ENCODE measurements around the gene LRRC73.

LRRC73 gene

DNA sequence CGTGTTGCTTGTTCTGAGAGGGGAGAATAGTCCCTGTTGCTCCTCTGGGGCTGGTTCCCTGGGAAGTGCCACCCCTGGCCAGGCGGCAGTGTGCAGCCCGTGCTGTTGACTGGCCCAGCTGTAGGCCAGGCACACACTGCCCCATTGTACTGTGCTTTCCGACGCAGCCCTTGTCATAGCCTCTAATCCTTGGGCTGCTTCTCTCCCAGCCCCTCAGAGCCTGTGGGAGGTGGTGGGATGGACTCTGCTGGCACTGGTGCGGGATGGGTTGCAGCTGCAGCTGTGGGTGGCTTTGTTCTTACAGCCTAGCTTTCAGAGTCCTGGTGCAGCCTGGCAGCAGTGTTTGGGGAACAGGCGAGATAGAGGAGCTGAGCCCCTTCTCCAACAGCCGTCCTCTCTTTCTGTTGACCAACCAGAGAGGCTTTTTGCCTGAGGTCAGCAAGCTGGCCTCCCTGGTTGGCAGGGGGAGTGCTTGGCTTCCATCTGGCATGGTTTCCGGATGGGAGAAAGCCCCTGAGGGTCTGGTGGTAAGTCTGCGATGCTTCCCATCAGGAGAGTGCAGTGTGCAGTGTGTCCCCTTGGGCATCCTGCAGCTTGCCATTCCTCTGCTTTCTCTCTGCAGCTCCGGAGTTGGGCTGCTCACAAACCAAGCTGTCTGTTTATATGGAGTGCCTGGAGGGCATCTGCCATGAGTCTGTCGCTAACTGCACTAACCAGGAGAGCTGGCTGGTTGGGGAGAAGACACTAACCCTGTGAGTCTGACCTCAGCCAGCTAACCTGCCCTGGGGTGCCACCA, 20.7 kb downstream of the LRRC73 start:
- no peak for TF ChIP-seq FOXM1 (IDR thresholded peaks at IDR 0.05; ENCODE audit: borderline replicate concordance, low read depth)
- TF ChIP-seq RAD21 (IDR thresholded peaks at IDR 0.05; ENCODE audit: low read depth), result no peak
- no peak for TF ChIP-seq TAF1 (IDR thresholded peaks at IDR 0.05; ENCODE audit: low read depth)
- TF ChIP-seq CREB1 (IDR thresholded peaks at IDR 0.05; ENCODE audit: low read depth), result no peak
- TF ChIP-seq, protein P1, sequence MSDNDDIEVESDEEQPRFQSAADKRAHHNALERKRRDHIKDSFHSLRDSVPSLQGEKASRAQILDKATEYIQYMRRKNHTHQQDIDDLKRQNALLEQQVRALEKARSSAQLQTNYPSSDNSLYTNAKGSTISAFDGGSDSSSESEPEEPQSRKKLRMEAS (IDR thresholded peaks at IDR 0.05), result no peak
- TF ChIP-seq CEBPB (IDR thresholded peaks at IDR 0.05), result no peak
- TF ChIP-seq TCF12 (IDR thresholded peaks at IDR 0.05; ENCODE audit: low read depth), result no peak
- TF ChIP-seq TEAD4 (IDR thresholded peaks at IDR 0.05), result no peak
- TF ChIP-seq, protein P2, sequence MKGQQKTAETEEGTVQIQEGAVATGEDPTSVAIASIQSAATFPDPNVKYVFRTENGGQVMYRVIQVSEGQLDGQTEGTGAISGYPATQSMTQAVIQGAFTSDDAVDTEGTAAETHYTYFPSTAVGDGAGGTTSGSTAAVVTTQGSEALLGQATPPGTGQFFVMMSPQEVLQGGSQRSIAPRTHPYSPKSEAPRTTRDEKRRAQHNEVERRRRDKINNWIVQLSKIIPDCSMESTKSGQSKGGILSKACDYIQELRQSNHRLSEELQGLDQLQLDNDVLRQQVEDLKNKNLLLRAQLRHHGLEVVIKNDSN (IDR thresholded peaks at IDR 0.05), result no peak
- TF ChIP-seq REST (IDR thresholded peaks at IDR 0.05; ENCODE audit: low read depth), result no peak
- no peak for TF ChIP-seq EGR1 (IDR thresholded peaks at IDR 0.05)
- TF ChIP-seq ZBTB7A (IDR thresholded peaks at IDR 0.05; ENCODE audit: low read depth), result no peak
- no peak for TF ChIP-seq NFIC (IDR thresholded peaks at IDR 0.05)
- no peak for TF ChIP-seq EP300 (IDR thresholded peaks at IDR 0.05; ENCODE audit: borderline replicate concordance)
- no peak for TF ChIP-seq YY1 (IDR thresholded peaks at IDR 0.05; ENCODE audit: low read depth)

DNA sequence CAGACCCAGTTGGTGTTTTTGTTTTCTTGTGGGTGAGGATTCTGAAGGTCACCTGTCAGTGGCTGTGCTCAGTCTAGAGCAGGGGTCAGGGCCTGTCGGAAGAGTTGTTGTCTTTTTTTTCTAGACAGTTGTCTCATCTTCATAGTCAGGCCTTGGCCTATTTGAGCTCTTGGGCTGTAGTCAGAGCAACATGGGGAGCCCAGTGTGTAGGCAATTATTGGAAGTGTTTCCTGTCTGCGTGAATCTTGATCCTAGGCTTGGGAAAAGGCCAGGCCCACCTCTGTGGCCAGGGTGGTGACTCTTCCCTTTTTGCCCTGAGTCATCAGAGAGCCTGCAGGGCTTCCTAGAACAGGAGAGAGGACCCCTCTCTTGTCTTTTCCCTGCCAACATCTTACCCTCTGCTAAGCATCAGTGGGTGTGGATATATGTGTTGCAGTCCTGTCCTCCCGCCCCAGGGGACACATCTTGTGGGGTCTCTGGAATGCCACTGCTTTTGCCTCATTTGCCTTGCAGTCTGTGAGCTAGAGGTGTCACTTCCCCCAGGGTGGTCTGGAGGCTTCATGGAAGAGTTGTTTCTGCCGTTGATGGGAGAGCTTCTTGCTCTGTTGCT, 21.4 kb downstream of the LRRC73 start:
- no peak for TF ChIP-seq CREB1 (IDR thresholded peaks at IDR 0.05; ENCODE audit: low read depth)
- no peak for TF ChIP-seq YY1 (IDR thresholded peaks at IDR 0.05; ENCODE audit: low read depth)
- no peak for TF ChIP-seq ZBTB7A (IDR thresholded peaks at IDR 0.05; ENCODE audit: low read depth)

DNA sequence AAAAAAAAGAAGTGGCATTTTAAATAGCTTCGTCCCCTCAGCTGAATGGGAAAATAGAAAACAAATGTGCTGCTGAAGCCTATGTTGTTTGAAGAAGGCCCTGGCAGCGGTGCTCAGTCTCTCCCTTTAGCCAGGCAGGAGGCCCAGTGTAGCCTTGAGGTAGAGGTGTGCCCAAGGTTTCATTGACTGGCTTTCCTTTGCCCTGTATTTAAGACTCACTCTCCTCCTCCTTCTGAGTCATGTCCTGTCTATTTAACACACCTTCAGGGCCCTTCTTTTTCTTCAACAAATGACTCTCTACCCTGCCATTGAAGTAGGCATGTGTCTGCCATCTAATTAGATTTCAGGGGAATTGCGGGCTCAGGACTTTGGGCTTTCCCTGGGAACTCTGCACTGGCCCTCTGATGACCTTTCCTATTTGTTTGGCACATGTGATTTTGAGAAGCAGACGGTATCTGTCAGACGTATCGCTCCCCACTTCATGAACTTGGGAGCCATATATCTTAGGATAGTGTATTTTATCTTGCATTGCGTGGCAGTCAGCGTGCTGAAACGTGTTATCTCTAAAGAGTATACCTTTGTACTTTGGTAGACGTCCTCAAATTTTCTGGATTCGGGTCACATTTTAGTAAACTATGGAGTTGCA, 28.4 kb downstream of the LRRC73 start:
- no peak for TF ChIP-seq CEBPB (IDR thresholded peaks at IDR 0.05)
- no peak for TF ChIP-seq FOXM1 (IDR thresholded peaks at IDR 0.05; ENCODE audit: borderline replicate concordance, low read depth)
- no peak for TF ChIP-seq EP300 (IDR thresholded peaks at IDR 0.05; ENCODE audit: borderline replicate concordance)
- no peak for TF ChIP-seq YY1 (IDR thresholded peaks at IDR 0.05; ENCODE audit: low read depth)
- TF ChIP-seq, protein P2 (IDR thresholded peaks at IDR 0.05), result no peak
- TF ChIP-seq ZBTB7A (IDR thresholded peaks at IDR 0.05; ENCODE audit: low read depth), result no peak
- no peak for TF ChIP-seq EGR1 (IDR thresholded peaks at IDR 0.05)
- TF ChIP-seq REST (IDR thresholded peaks at IDR 0.05; ENCODE audit: low read depth), result no peak
- no peak for TF ChIP-seq TAF1 (IDR thresholded peaks at IDR 0.05; ENCODE audit: low read depth)
- no peak for TF ChIP-seq RAD21 (IDR thresholded peaks at IDR 0.05; ENCODE audit: low read depth)
- TF ChIP-seq CREB1 (IDR thresholded peaks at IDR 0.05; ENCODE audit: low read depth), result no peak
- TF ChIP-seq NFIC (IDR thresholded peaks at IDR 0.05), result no peak
- TF ChIP-seq TCF12 (IDR thresholded peaks at IDR 0.05; ENCODE audit: low read depth), result no peak
- TF ChIP-seq TEAD4 (IDR thresholded peaks at IDR 0.05), result no peak
- TF ChIP-seq, protein P1 (IDR thresholded peaks at IDR 0.05), result no peak

DNA sequence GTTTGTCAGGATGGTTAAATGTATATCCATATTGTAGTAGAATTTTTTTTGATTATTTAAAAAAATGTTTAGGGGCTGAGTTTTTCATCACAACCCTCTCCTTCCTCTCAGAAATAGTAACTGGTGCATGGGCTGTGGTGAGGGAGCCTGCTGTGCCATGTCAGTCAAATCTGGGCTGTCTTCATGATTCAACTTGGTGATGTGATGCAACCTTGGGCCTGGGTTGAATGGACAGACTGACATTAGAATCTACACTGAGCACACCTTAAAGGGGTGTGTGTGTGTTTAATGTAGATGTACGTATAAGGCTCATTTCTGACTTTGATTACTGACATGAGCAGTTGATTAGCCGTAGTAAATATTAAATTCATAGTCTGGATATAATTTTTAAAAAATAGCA, 29.1 kb downstream of the LRRC73 start:
- TF ChIP-seq YY1 (IDR thresholded peaks at IDR 0.05; ENCODE audit: low read depth) (no peak), CEBPB (IDR thresholded peaks at IDR 0.05) (no peak), EP300 (IDR thresholded peaks at IDR 0.05; ENCODE audit: borderline replicate concordance) (no peak), NFIC (IDR thresholded peaks at IDR 0.05) (no peak), ZBTB7A (IDR thresholded peaks at IDR 0.05; ENCODE audit: low read depth) (no peak), TAF1 (IDR thresholded peaks at IDR 0.05; ENCODE audit: low read depth) (no peak), REST (IDR thresholded peaks at IDR 0.05; ENCODE audit: low read depth) (no peak), TCF12 (IDR thresholded peaks at IDR 0.05; ENCODE audit: low read depth) (no peak), RAD21 (IDR thresholded peaks at IDR 0.05; ENCODE audit: low read depth) (no peak), CREB1 (IDR thresholded peaks at IDR 0.05; ENCODE audit: low read depth) (no peak), EGR1 (IDR thresholded peaks at IDR 0.05) (no peak), TEAD4 (IDR thresholded peaks at IDR 0.05) (no peak)
- TF ChIP-seq, protein P2 (IDR thresholded peaks at IDR 0.05), result no peak
- TF ChIP-seq, protein P1 (IDR thresholded peaks at IDR 0.05), result no peak
